Caco-2 (cell line): Measurements from ENCODE around the gene KLK8. TPM values are rescaled to one million over a fixed set of nuclear protein-coding genes. Genes with fewer than 3 reads are reported as not detected.

Experiments
- BruUV-seq: library from RNA; stranded (reverse); fragments of 400-500 nt; replicated peaks from 2 replicates; lab custom pipeline; 2021; lab: Mats Ljungman, UMichigan
- CTCF ChIA-PET: fragments of 300-600 bp; sonication (Branson Sonifier 250); formaldehyde crosslinking; loops from one replicate; lab custom pipeline; 2022; ENCODE audit warnings: antibody characterized with exemption; lab: Charles Lee
- POLR2A ChIA-PET: fragments of 300-600 bp; sonication (Branson Sonifier 250); formaldehyde crosslinking; loops from one replicate; lab custom pipeline; 2022; ENCODE audit warnings: antibody characterized with exemption; lab: Charles Lee
- DNase-seq, 2 experiments: peaks; one replicate each; pipeline versions ENCODE4 v3.0.0 to v3.0.0-alpha.2; 2020 to 2022
- H3K27me3 ChIP-seq: replicated peaks from 2 replicates; pipeline ENCODE4 v1.6.0; 2011; ENCODE audit warnings: low read length; ENCODE audit not compliant: control insufficient read depth, insufficient read depth
- H3K36me3 ChIP-seq: 2 replicates; pipeline ENCODE4 v1.5.1; 2011; ENCODE audit warnings: low read length; ENCODE audit not compliant: control insufficient read depth, insufficient read depth
- H3K4me1 ChIP-seq: fragments of 250-450 bp; sonication (Bioruptor Pico); 2 replicates; pipeline ENCODE4 v1.5.1; 2020; ENCODE audit warnings: mild to moderate bottlenecking
- H3K4me3 ChIP-seq: 2 replicates; pipeline ENCODE4 v1.5.1; 2011; ENCODE audit warnings: low read depth, mild to moderate bottlenecking, control low read depth, low read length
- H3K9me3 ChIP-seq: fragments of 250-450 bp; sonication (Bioruptor Pico); 2 replicates; pipeline ENCODE4 v1.5.1; 2020; ENCODE audit warnings: mild to moderate bottlenecking, moderate library complexity
- H3K27ac Mint-ChIP-seq: one replicate; pipeline ENCODE4 v1.8.0; 2022; ENCODE audit warnings: mixed read lengths; ENCODE audit not compliant: unreplicated experiment
- H3K27me3 Mint-ChIP-seq: one replicate; pipeline ENCODE4 v1.8.0; 2022; ENCODE audit warnings: mixed read lengths; ENCODE audit not compliant: insufficient read depth, unreplicated experiment
- H3K36me3 Mint-ChIP-seq: one replicate; pipeline ENCODE4 v1.8.0; 2022; ENCODE audit warnings: mild to moderate bottlenecking, mixed read lengths; ENCODE audit not compliant: insufficient read depth, unreplicated experiment
- H3K4me1 Mint-ChIP-seq: one replicate; pipeline ENCODE4 v1.8.0; 2022; ENCODE audit warnings: low read depth, mixed read lengths; ENCODE audit not compliant: unreplicated experiment
- H3K4me3 Mint-ChIP-seq: one replicate; pipeline ENCODE4 v1.8.0; 2022; ENCODE audit warnings: mild to moderate bottlenecking, moderate library complexity, mixed read lengths; ENCODE audit not compliant: unreplicated experiment
- H3K9me3 Mint-ChIP-seq: one replicate; pipeline ENCODE4 v1.8.0; 2022; ENCODE audit warnings: mixed read lengths; ENCODE audit not compliant: unreplicated experiment
- CTCF ChIP-seq, 2 experiments: fragments of 200-600 bp in 1 of 2; IDR thresholded peaks; 1 replicate in 1 of 2; 2 replicates in 1 of 2; pipeline versions ENCODE4 v1.5.1 to v1.8.0; 2011 to 2022; ENCODE audit warnings: antibody characterized with exemption in 1 of 2, control low read depth in 1 of 2, inconsistent platforms in 1 of 2, low read depth in 1 of 2, low read length in 1 of 2, mild to moderate bottlenecking in 1 of 2, moderate library complexity in 1 of 2; ENCODE audit not compliant: insufficient read depth in 1 of 2, severe bottlenecking in 1 of 2, unreplicated experiment in 1 of 2
- intact Hi-C: fragments of 100-400 bp; cut with micrococcal nuclease; formaldehyde crosslinking; loops from one replicate; pipeline ENCODE4 v1.10.0; 2022; ENCODE audit not compliant: unreplicated experiment
- total RNA-seq: library from RNA; stranded (reverse); gene quantifications from 2 replicates; pipeline ENCODE4 v1.2.3, GENCODE V29; 2022

KLK8 gene
- total RNA-seq, 1 experiment from 2014 or later = 1.7 TPM

DNA sequence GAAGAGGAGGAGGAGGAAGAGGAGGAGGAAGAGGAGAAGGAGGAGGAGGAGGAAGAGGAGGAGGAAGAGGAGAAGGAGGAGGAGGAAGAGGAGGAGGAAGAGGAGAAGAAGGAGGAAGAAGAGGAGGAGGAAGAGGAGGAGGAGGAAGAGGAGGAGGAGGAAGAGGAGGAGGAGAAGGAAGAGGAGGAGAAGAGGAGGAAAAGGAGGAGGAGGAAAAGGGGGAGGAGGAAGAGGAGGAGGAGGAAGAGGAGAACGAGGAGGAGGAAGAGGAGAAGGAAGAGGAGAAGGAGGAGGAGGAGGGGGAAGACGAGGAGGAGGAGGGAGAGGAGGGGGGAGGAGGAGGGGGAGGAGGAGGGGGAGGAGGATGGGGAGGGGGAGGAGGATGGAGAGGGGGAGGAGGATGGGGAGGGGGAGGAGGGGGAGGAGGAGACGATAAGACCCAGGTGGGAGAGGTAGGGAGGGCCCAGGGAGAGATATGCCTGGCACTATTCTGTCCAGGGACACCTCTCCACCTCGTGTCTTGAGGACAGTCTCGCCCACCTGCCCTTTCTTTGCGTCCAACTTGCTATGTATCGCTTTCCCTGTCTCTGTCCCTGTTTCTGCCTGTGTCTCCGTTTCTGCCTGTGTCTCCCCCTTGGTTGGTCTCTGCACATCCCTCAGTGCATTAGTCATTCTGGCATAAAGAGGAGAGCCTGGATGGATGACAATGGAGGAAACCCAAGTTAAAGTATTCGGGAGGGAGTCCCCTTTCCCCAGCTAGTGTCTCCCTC lies 41.5 kb downstream of the KLK8 start:
- BruUV-seq = no TSS peak
- CTCF ChIA-PET = no interaction called here
- Mint-ChIP-seq H3K27me3 (peaks cover 15% of the 10 kb centered on the region), H3K9me3 (peaks cover 34% of the 10 kb centered on the region), H3K36me3 (no peaks in the 10 kb centered on the region), H3K4me3 (no peak overlapping the region), H3K4me1 (peaks cover 6% of the 10 kb centered on the region), H3K27ac (no peak overlapping the region)
- no peak for DNase-seq
- Histone ChIP-seq H3K4me3 (no peak overlapping the region), H3K4me1 (no peaks in the 10 kb centered on the region), H3K36me3 (no peaks in the 10 kb centered on the region), H3K9me3 (no peaks in the 10 kb centered on the region), H3K27me3 (no peaks in the 10 kb centered on the region)
- POLR2A ChIA-PET = no interaction called here
- TF ChIP-seq CTCF (IDR thresholded peaks at IDR 0.05; ENCODE audit: insufficient read depth in 1 of 2, low read depth in 1 of 2, low read length in 1 of 2, severe bottlenecking in 1 of 2, unreplicated experiment in 1 of 2) = no peak
- intact Hi-C loops = no loop called here

GRCh38 chr19:50957587-50957986 lies 43.8 kb downstream of the KLK8 start:
- no TSS peak for BruUV-seq
- H3K27me3 Mint-ChIP-seq = peaks cover 20% of the 10 kb centered on the region
- Histone ChIP-seq H3K9me3 (no peaks in the 10 kb centered on the region), H3K36me3 (no peaks in the 10 kb centered on the region), H3K4me1 (no peaks in the 10 kb centered on the region), H3K27me3 (no peaks in the 10 kb centered on the region), H3K4me3 (no peak overlapping the region)
- H3K36me3 Mint-ChIP-seq = no peaks in the 10 kb centered on the region
- peaks cover 6% of the 10 kb centered on the region for H3K4me1 Mint-ChIP-seq
- ChIA-PET POLR2A (no interaction called here), CTCF (no interaction called here)
- H3K27ac Mint-ChIP-seq = no peak overlapping the region
- H3K9me3 Mint-ChIP-seq = peaks cover 27% of the 10 kb centered on the region
- no peak for DNase-seq
- no peak for TF ChIP-seq CTCF (IDR thresholded peaks at IDR 0.05; ENCODE audit: insufficient read depth in 1 of 2, low read depth in 1 of 2, low read length in 1 of 2, severe bottlenecking in 1 of 2, unreplicated experiment in 1 of 2)
- no peak overlapping the region for H3K4me3 Mint-ChIP-seq
- intact Hi-C loops = no loop called here

GRCh38 chr19:50952910-50953309 lies 48.5 kb downstream of the KLK8 start, which contains the start of gene KLK5:
Gene KLK5 (minus strand): TSS chr19:50953038. CDS start chr19:50952657, 381 bp downstream.
- BruUV-seq = no TSS peak
- intact Hi-C loops = no loop called here
- Mint-ChIP-seq H3K4me1 (no peaks in the 10 kb centered on the region), H3K27ac (no peak within 1 kb of the TSS), H3K27me3 (peaks cover 14% of the 10 kb centered on the region), H3K36me3 (no peaks in the 10 kb centered on the region), H3K4me3 (no peak within 1 kb of the TSS), H3K9me3 (no peaks in the 10 kb centered on the region)
- no peaks in the 10 kb centered on the region for H3K27me3 ChIP-seq
- TF ChIP-seq CTCF (IDR thresholded peaks at IDR 0.05; ENCODE audit: insufficient read depth in 1 of 2, low read depth in 1 of 2, low read length in 1 of 2, severe bottlenecking in 1 of 2, unreplicated experiment in 1 of 2) = no peak
- no peak for DNase-seq
- no peaks in the 10 kb centered on the region for H3K36me3 ChIP-seq
- H3K9me3 ChIP-seq = no peaks in the 10 kb centered on the region
- CTCF ChIA-PET = no interaction called here
- H3K4me3 ChIP-seq = no peak within 1 kb of the TSS
- H3K4me1 ChIP-seq = no peaks in the 10 kb centered on the region
- POLR2A ChIA-PET = no interaction called here
